Upper lobe of left lung (tissue), 4 donors: ENCODE data around the gene DAPK1.

Experiments used
- EP300 ChIP-seq, 4 donors: sonication (generic); formaldehyde crosslinking; IDR thresholded peaks; one replicate each; pipeline ENCODE4 v1.5.1; 2017; ENCODE audit warnings: antibody characterized with exemption in 4 of 4, control low read depth in 2 of 4
- POLR2A ChIP-seq, 4 donors: fragments of 450-650 bp; IDR thresholded peaks; one replicate each; pipeline ENCODE4 v1.5.1; 2016 to 2017; ENCODE audit warnings: antibody characterized with exemption in 4 of 4, mild to moderate bottlenecking in 2 of 4
- POLR2AphosphoS5 ChIP-seq, 2 donors: sonication (generic); formaldehyde crosslinking; IDR thresholded peaks; one replicate each; pipeline ENCODE4 v1.5.1; 2017; ENCODE audit warnings: antibody characterized with exemption in 2 of 2
- TF ChIP-seq, protein P1 (sequence below), 6 experiments: fragments of 450-650 bp in 4 of 6; fragments of 200-600 bp in 2 of 6; sonication (generic) in 2 of 6; IDR thresholded peaks; one replicate each; pipeline ENCODE4 v1.5.1; 2016 to 2019; ENCODE audit warnings: antibody characterized with exemption in 6 of 6

DNA sequence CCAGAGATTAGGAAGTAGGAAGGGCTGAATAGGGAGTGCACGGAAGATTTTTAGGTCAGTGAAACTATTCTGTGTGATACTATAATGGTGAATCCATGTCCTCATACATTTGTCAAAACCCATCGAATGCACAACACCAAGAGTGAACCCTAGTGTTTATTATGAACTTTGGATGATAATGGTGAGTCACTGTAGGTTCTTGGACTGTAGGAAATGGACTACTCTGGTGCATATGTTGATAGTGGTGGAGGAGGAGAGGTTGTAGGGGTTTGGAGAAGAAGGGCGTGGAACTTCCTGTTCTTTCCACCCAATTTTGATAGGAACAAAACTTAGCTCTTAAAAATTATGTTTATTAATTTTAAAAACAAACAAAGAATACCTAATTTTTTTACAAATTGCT is 242.5 kb downstream of the DAPK1 start:
- TF ChIP-seq, protein P1, sequence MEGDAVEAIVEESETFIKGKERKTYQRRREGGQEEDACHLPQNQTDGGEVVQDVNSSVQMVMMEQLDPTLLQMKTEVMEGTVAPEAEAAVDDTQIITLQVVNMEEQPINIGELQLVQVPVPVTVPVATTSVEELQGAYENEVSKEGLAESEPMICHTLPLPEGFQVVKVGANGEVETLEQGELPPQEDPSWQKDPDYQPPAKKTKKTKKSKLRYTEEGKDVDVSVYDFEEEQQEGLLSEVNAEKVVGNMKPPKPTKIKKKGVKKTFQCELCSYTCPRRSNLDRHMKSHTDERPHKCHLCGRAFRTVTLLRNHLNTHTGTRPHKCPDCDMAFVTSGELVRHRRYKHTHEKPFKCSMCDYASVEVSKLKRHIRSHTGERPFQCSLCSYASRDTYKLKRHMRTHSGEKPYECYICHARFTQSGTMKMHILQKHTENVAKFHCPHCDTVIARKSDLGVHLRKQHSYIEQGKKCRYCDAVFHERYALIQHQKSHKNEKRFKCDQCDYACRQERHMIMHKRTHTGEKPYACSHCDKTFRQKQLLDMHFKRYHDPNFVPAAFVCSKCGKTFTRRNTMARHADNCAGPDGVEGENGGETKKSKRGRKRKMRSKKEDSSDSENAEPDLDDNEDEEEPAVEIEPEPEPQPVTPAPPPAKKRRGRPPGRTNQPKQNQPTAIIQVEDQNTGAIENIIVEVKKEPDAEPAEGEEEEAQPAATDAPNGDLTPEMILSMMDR (IDR thresholded peaks at IDR 0.05) = no peak
- TF ChIP-seq EP300 (IDR thresholded peaks at IDR 0.05) = no peak
- TF ChIP-seq POLR2A (IDR thresholded peaks at IDR 0.05) = no peak
- TF ChIP-seq POLR2AphosphoS5 (IDR thresholded peaks at IDR 0.05) = no peak
